ENCODE data around the gene CTNNBIP1.
"Not testable (repeated sequence)": the region's sequence is repeated elsewhere in the genome, so short reads cannot be mapped to it uniquely, and the experiment has no call there.

The CTNNBIP1 gene

GRCh38 chr1:9910076-9910422 lies at the start of gene CTNNBIP1:
CTNNBIP1 (minus strand) TSS chr1:9910269; CDS start chr1:9872064, 38,205 bp downstream.
- no peak for DNase-seq (ENCODE audit: low spot score)

- DNase-seq (ENCODE audit: low spot score): no peak
These were observed 47.7 kb upstream of the CTNNBIP1 start for GRCh38 chr1:9957726-9958125.

- no peak for DNase-seq (ENCODE audit: low spot score)
These were observed 36.2 kb upstream of the CTNNBIP1 start for GRCh38 chr1:9946315-9946714.

- peak; percentile 92 for DNase-seq (ENCODE audit: low spot score)
These were observed 33.1 kb upstream of the CTNNBIP1 start, which contains the start of the genes LZIC and NMNAT1 for GRCh38 chr1:9942939-9943788. LZIC (minus strand) TSS chr1:9943391; CDS start chr1:9936619, 6,772 bp downstream. NMNAT1 (plus strand) TSS chr1:9943475; CDS start chr1:9972074, 28,599 bp downstream.

- DNase-seq (ENCODE audit: low spot score): peak; percentile 47
These were observed 32.4 kb upstream of the CTNNBIP1 start for GRCh38 chr1:9942399-9942938.

GRCh38 chr1:9929431-9930385 lies 19.6 kb upstream of the CTNNBIP1 start:
- DNase-seq (ENCODE audit: low spot score): no peak

- DNase-seq (ENCODE audit: low spot score): no peak
These were observed 17.2 kb upstream of the CTNNBIP1 start for GRCh38 chr1:9927259-9927658.

GRCh38 chr1:9922342-9922741 lies 12.3 kb upstream of the CTNNBIP1 start:
- no peak for DNase-seq (ENCODE audit: low spot score)

- no peak for DNase-seq (ENCODE audit: low spot score)
These were observed 10.5 kb upstream of the CTNNBIP1 start for GRCh38 chr1:9920606-9921005.

- no peak for DNase-seq (ENCODE audit: low spot score)
These were observed 7.8 kb upstream of the CTNNBIP1 start for GRCh38 chr1:9917901-9918300.

GRCh38 chr1:9917495-9917894 lies 7.4 kb upstream of the CTNNBIP1 start:
- not testable (repeated sequence) for DNase-seq (ENCODE audit: low spot score)

- DNase-seq (ENCODE audit: low spot score): no peak
These were observed 6.4 kb upstream of the CTNNBIP1 start for GRCh38 chr1:9916452-9916851.

- no peak for DNase-seq (ENCODE audit: low spot score)
These were observed 4.5 kb upstream of the CTNNBIP1 start for GRCh38 chr1:9914610-9914937.

- no peak for DNase-seq (ENCODE audit: low spot score)
These were observed 2.3 kb upstream of the CTNNBIP1 start for GRCh38 chr1:9912264-9912936.

GRCh38 chr1:9910423-9911178 lies 532 bp upstream of the CTNNBIP1 start:
- peak; percentile 100 for DNase-seq (ENCODE audit: low spot score)

GRCh38 chr1:9909234-9910046 lies 629 bp downstream of the CTNNBIP1 start:
- no peak for DNase-seq (ENCODE audit: low spot score)

GRCh38 chr1:9908871-9909233 lies 1.2 kb downstream of the CTNNBIP1 start:
- no peak for DNase-seq (ENCODE audit: low spot score)

- DNase-seq (ENCODE audit: low spot score): no peak
These were observed 2.6 kb downstream of the CTNNBIP1 start for GRCh38 chr1:9907441-9907840.

GRCh38 chr1:9906466-9906865 lies 3.6 kb downstream of the CTNNBIP1 start:
- no peak for DNase-seq (ENCODE audit: low spot score)

GRCh38 chr1:9905010-9905409 lies 5.1 kb downstream of the CTNNBIP1 start:
- no peak for DNase-seq (ENCODE audit: low spot score)

All from CD4-positive, alpha-beta T cell treated with Interleukin-2 at 100 ng/mL for 4 hours (primary cell).